Epithelial cell of proximal tubule (primary cell): ENCODE measurements around the gene UBE2J1. TPM values are rescaled to one million over a fixed set of nuclear protein-coding genes. Genes with fewer than 3 reads are reported as not detected.
"Not testable (repeated sequence)": the region's sequence is repeated elsewhere in the genome, so short reads cannot be mapped to it uniquely, and the experiment has no call there.

Experiments
- DNase-seq: peaks from one replicate; pipeline ENCODE4 v3.0.0-alpha.2; 2011; ENCODE audit warnings: low read depth
- H3K4me3 ChIP-seq: 2 replicates; pipeline ENCODE4 v1.5.1; 2011; ENCODE audit warnings: low read depth, mild to moderate bottlenecking, low read length
- total RNA-seq: library from RNA; depleted of rRNA; stranded (reverse); fragments of >200 nt; gene quantifications from 2 replicates; pipeline ENCODE4 v1.2.3, GENCODE V29; 2015
- TF ChIP-seq, protein P1 (sequence below): conservative IDR thresholded peaks from 2 replicates; pipeline ENCODE4 v1.5.1; 2012; ENCODE audit warnings: low read depth, mild to moderate bottlenecking, low read length

UBE2J1 gene, protein sequence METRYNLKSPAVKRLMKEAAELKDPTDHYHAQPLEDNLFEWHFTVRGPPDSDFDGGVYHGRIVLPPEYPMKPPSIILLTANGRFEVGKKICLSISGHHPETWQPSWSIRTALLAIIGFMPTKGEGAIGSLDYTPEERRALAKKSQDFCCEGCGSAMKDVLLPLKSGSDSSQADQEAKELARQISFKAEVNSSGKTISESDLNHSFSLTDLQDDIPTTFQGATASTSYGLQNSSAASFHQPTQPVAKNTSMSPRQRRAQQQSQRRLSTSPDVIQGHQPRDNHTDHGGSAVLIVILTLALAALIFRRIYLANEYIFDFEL
- 47.2 and 58.5 TPM in 2 replicates for total RNA-seq

DNA sequence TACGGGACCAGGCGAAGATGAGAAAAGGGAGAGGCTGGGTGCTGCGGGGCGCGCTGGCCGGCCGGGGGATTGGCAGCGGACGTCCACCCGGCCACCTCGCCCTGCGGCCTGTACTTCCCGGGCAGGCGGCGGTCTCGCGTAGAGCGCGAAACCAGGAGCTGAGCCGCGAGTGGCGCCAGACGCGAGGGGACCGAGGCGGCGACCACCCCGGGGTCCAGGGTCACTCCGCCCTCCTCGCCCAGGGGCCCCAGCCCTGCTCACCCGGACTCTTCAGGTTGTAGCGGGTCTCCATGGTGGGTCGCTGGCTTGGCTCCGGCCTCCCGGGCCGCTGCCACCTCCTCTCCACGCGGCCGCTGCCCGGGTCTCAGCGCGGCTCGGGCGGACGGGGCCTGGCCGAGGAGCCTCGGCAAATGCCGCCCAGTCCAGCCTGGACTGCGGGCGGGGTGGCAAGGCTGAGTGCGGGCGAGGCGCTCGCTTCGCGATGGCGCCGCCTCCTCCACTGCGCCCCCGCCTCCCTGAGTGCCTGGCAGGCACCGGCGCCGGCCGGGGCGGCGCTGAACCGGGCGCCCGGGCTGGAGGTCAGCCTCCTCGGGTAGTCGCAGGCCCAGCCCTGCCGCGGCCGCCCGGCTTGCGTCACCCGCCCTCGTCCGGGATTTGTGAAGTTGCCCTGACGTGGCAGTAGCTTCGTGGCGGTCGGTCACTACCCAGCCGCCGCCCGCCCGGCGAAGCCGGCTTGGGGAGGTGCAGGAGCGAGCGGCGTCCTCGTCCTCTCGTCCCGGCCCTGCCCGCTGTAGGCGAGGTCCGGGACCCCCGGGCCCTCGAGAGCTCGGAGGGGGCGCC is at the start of gene UBE2J1:
UBE2J1 (minus strand) TSS at position 445 of the 840 bp plus-strand sequence; CDS start at position 292, 153 bp downstream.
- peak within 1 kb of the TSS; percentile 78 for H3K4me3 ChIP-seq
- no peak for DNase-seq
- TF ChIP-seq, protein P1, sequence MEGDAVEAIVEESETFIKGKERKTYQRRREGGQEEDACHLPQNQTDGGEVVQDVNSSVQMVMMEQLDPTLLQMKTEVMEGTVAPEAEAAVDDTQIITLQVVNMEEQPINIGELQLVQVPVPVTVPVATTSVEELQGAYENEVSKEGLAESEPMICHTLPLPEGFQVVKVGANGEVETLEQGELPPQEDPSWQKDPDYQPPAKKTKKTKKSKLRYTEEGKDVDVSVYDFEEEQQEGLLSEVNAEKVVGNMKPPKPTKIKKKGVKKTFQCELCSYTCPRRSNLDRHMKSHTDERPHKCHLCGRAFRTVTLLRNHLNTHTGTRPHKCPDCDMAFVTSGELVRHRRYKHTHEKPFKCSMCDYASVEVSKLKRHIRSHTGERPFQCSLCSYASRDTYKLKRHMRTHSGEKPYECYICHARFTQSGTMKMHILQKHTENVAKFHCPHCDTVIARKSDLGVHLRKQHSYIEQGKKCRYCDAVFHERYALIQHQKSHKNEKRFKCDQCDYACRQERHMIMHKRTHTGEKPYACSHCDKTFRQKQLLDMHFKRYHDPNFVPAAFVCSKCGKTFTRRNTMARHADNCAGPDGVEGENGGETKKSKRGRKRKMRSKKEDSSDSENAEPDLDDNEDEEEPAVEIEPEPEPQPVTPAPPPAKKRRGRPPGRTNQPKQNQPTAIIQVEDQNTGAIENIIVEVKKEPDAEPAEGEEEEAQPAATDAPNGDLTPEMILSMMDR, result no peak

DNA sequence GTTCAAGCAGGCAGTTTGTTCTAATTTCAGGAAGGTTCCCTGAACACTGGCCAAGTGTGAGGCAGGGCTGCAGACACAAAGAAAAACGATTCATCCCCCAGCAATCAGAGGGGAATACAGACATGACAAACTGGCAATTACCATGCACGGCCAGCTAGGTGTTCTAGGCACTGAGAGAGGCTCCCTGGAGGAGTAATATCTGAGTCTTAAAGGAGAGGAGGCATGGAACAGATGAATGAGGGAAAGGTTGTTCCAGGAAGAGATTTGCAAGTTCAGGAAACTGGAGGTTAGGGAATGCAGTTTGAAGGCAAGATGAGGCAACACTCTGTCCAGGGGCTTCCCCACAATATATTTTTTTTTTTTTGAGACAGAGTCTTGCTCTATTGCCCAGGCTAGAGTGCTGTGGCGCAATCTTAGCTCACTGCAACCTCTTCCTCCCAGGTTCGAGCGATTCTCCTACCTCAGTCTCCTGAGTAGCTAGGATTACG is 48.4 kb upstream of the UBE2J1 start:
- H3K4me3 ChIP-seq, result no peak overlapping the region
- peak; percentile 51 for DNase-seq
- TF ChIP-seq, protein P1, result no peak

DNA sequence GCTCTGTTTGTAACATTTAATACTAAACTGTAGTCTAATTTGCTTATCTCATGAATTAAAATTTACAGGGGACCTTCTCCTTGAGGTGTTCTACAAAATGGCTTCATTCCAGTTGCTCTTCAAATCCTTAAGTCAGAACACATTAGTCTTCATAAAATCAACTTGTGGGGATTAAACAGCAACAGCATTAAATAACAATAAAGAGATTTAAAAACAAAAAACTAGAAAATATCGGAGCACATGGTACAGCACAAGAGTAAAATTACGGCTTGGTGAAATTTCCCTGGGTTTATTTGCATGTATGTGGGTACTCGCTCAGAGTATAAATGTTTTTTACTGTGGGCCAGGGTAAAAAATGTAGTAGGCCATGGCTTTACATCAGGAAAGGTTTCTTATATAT is 47.5 kb upstream of the UBE2J1 start:
- TF ChIP-seq, protein P1, result no peak
- no peak for DNase-seq
- H3K4me3 ChIP-seq, result no peak overlapping the region

DNA sequence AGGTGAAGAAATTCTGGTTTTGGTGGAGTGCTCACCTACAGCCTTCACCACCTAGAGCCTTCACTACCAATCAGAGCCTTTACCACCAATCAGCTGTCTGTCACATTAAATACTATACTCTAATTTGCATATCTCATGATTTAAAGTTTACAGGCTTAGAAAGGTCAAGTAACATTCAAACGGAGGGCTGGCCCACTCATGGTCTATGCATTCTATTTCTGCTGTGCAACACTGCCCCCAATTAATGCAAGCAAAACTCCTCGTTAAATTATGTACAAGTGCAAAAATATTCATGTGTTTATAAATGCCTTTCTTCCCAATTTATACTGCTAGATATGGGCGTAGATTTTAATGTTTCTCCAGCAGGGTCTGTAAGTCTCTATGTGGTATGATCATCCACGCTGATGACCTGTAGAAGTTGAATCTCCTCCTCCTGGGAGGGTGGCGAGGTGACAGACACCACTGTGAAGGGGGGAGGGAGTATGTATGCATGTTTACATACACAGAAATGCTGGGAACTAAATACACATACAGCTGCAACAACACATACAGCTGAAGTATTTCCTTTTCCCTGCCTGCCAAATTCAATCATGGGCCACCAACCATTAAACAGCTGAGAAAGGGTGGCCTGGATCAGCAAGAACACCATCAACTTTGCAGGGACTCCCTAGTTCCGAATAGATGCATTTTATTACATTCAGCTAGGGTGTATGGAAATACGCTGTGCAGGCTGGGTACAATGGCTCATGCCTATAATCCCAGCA is 46.4 kb upstream of the UBE2J1 start:
- no peak overlapping the region for H3K4me3 ChIP-seq
- no peak for DNase-seq
- TF ChIP-seq, protein P1, result no peak

GRCh38 chr6:89397884-89398283 is 45.4 kb upstream of the UBE2J1 start:
- not testable (repeated sequence) for H3K4me3 ChIP-seq, DNase-seq

DNA sequence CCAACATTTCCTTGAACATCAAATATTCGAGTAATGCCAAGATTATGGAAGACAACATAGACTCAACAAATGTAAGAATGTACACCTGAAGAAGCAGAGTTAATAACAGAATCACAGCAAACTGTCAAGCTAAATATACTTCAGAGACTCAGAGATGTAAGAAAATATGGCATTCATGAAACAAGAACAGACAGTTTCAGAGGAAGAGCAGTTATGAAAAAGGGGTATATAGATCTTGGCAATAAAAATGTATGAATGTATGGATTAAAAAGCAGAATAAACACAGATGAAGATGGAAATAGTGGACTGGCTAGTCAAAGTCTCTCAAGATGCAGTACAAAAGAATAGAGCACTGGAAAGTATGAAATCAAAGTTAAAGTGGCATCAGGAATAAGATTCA is 41.1 kb upstream of the UBE2J1 start:
- TF ChIP-seq, protein P1, result no peak
- no peak for DNase-seq
- H3K4me3 ChIP-seq, result no peak overlapping the region

DNA sequence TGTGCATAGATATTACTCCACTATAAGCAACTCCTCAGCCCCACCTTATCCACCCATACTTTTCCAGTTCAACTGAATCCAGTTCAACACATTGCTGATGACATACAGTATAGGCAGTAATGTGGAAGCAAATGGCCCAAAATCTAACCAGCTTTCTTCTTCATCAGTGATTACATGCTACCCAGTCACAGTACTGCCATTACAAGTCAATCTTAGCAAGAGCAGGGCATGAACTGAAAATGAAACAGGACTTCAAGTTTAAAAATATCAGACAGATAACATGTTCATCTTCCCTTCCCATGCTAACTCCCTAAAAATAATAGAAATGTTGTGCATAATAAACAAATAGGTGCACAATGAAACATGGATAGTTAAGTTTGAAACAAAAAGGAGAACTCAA is 40.3 kb upstream of the UBE2J1 start:
- H3K4me3 ChIP-seq, result no peak overlapping the region
- no peak for DNase-seq
- TF ChIP-seq, protein P1, result no peak
